Right cardiac atrium (tissue), 5 donors: ENCODE results near the gene FAM83D. TPM values are rescaled to one million over a fixed set of nuclear protein-coding genes. Genes with fewer than 3 reads are reported as not detected.

Experiments used
- ATAC-seq, 2 donors: fragments of 200-7000 bp; cut with Tn5 transposase; one replicate each; pipeline versions ENCODE4 v1.8.0 to v1.9.1; 2020; ENCODE audit warnings: moderate library complexity in 2 of 2, mild to moderate bottlenecking in 1 of 2
- DNase-seq, 3 donors: peaks; one replicate each; pipeline ENCODE4 v3.0.0-alpha.2; 2020
- H3K27ac ChIP-seq: one replicate; pipeline ENCODE4 v1.5.1; 2013; ENCODE audit warnings: mild to moderate bottlenecking, low read length, control low read depth, moderate library complexity
- H3K27me3 ChIP-seq: one replicate; pipeline ENCODE4 v1.6.1; 2013; ENCODE audit not compliant: control insufficient read depth, insufficient read depth
- H3K4me1 ChIP-seq: one replicate; pipeline ENCODE4 v1.6.1; 2013; ENCODE audit warnings: low read length; ENCODE audit not compliant: control insufficient read depth, insufficient read depth
- H3K4me3 ChIP-seq: one replicate; pipeline ENCODE4 v1.5.1; 2013; ENCODE audit warnings: low read length, control low read depth
- H3K9me3 ChIP-seq: one replicate; pipeline ENCODE4 v1.6.1; 2013; ENCODE audit warnings: low read length; ENCODE audit not compliant: control insufficient read depth
- WGBS: extraction: QIAGEN DNeasy Blood & Tissue Kit; methylation state at CpG from one replicate; pipeline ENCODE4 v1.1.7; 2013; 5-methylcytosine and 5-hydroxymethylcytosine counted together
- intact Hi-C, 4 donors: fragments of 100-400 bp; cut with DNase I; formaldehyde crosslinking; loops; one replicate each; pipeline versions ENCODE4 v1.11.0 to v1.14.0; 2022 to 2023
- polyA plus RNA-seq: library from polyadenylated mRNA; stranded (reverse); fragments of 200-250 nt; gene quantifications from one replicate; pipeline ENCODE4 v1.2.3, GENCODE V29; 2013
- total RNA-seq, 4 donors: library from RNA; stranded (reverse); fragmentation: NEBNext Ultra II Directional; extraction: Animal tissue kit (Norgen Biotek cat#: 25700); gene quantifications; one replicate each; pipeline ENCODE4 v1.2.1, GENCODE V29; 2021
- donor health status: healthy with polysubstance abuse.
- donor health status: DM: no; HTN: yes; CAD: no.
- donor health status: DM: no; HTN: no; CAD: no.
- donor health status: DM: no; HTN: yes; CAD: no; lungs with severe emphysema.
- donor health status: DM: yes; HTN: yes; CAD: no.

FAM83D gene
- total and polyA plus RNA-seq, 5 donors: 0.62 to 0.95 (median 0.69) TPM

- ATAC-seq (no peak), DNase-seq (no peak)
- intact Hi-C loops: loop anchor here in 1 of 4 donors (5.0 kb wide), 1 partner anchor 249 kb away; no protein-coding TSS in a partner anchor
- Histone ChIP-seq H3K4me3 (no peak overlapping the region), H3K27ac (no peak overlapping the region), H3K9me3 (no peaks in the 10 kb centered on the region), H3K27me3 (no peaks in the 10 kb centered on the region), H3K4me1 (no peaks in the 10 kb centered on the region)
Observed at GRCh38 chr20:38896009-38896594, 30.1 kb upstream of the FAM83D start.

- H3K27ac ChIP-seq: no peak overlapping the region
- DNase-seq: no peak
- H3K4me3 ChIP-seq: no peak overlapping the region
- H3K9me3 ChIP-seq: no peaks in the 10 kb centered on the region
- no peak for ATAC-seq
- H3K27me3 ChIP-seq: no peaks in the 10 kb centered on the region
- 83% methylated on average over 4 of the region's 4 CpGs for WGBS
- no peaks in the 10 kb centered on the region for H3K4me1 ChIP-seq
- intact Hi-C loops: loop anchor here in 1 of 4 donors (5.0 kb wide), 1 partner anchor 250 kb away; no protein-coding TSS in a partner anchor
Observed at GRCh38 chr20:38897267-38897666, 28.9 kb upstream of the FAM83D start.

- ATAC-seq (no peak), DNase-seq (no peak)
- intact Hi-C loops: no loop called here
- WGBS: 84% methylated on average over 13 of the region's 13 CpGs
- Histone ChIP-seq H3K4me3 (no peak overlapping the region), H3K27me3 (no peaks in the 10 kb centered on the region), H3K9me3 (peaks cover 2% of the 10 kb centered on the region), H3K4me1 (no peaks in the 10 kb centered on the region), H3K27ac (no peak overlapping the region)
Observed at GRCh38 chr20:38900606-38901005, 25.6 kb upstream of the FAM83D start.

GRCh38 chr20:38902601-38903000 is 23.6 kb upstream of the FAM83D start:
- H3K27ac ChIP-seq: no peak overlapping the region
- ATAC-seq (no peak), DNase-seq (no peak)
- H3K9me3 ChIP-seq: peaks cover 2% of the 10 kb centered on the region
- WGBS: 92% methylated on average over 8 of the region's 8 CpGs
- intact Hi-C loops: no loop called here
- H3K27me3 ChIP-seq: no peaks in the 10 kb centered on the region
- H3K4me3 ChIP-seq: no peak overlapping the region
- no peaks in the 10 kb centered on the region for H3K4me1 ChIP-seq

GRCh38 chr20:38903335-38903734 is 22.9 kb upstream of the FAM83D start:
- ATAC-seq: no peak
- no peaks in the 10 kb centered on the region for H3K27me3 ChIP-seq
- no peak overlapping the region for H3K4me3 ChIP-seq
- intact Hi-C loops: no loop called here
- H3K27ac ChIP-seq: no peak overlapping the region
- no peaks in the 10 kb centered on the region for H3K4me1 ChIP-seq
- 65% methylated on average over 5 of the region's 5 CpGs for WGBS
- H3K9me3 ChIP-seq: peaks cover 2% of the 10 kb centered on the region
- DNase-seq: no peak

- DNase-seq (no peak), ATAC-seq (no peak)
- Histone ChIP-seq H3K27me3 (no peaks in the 10 kb centered on the region), H3K4me1 (no peaks in the 10 kb centered on the region), H3K9me3 (peaks cover 2% of the 10 kb centered on the region), H3K27ac (no peak overlapping the region), H3K4me3 (no peak overlapping the region)
- intact Hi-C loops: no loop called here
- WGBS: 98% methylated on average over 1 of the region's 1 CpG
Observed at GRCh38 chr20:38905375-38905774, 20.8 kb upstream of the FAM83D start.

GRCh38 chr20:38907918-38908677 is 18.1 kb upstream of the FAM83D start:
- peaks cover 2% of the 10 kb centered on the region for H3K9me3 ChIP-seq
- WGBS: 91% methylated on average over 13 of the region's 13 CpGs
- H3K4me3 ChIP-seq: no peak overlapping the region
- H3K4me1 ChIP-seq: no peaks in the 10 kb centered on the region
- intact Hi-C loops: no loop called here
- H3K27ac ChIP-seq: no peak overlapping the region
- no peak for DNase-seq
- ATAC-seq: peak in 1 of 2 donors; percentile 14
- H3K27me3 ChIP-seq: no peaks in the 10 kb centered on the region

GRCh38 chr20:38915355-38915754 is 10.9 kb upstream of the FAM83D start:
- WGBS: 94% methylated on average over 7 of the region's 7 CpGs
- no peaks in the 10 kb centered on the region for H3K4me1 ChIP-seq
- ATAC-seq (no peak), DNase-seq (no peak)
- intact Hi-C loops: no loop called here
- no peak overlapping the region for H3K4me3 ChIP-seq
- no peak overlapping the region for H3K27ac ChIP-seq
- no peaks in the 10 kb centered on the region for H3K27me3 ChIP-seq
- H3K9me3 ChIP-seq: no peaks in the 10 kb centered on the region

GRCh38 chr20:38917657-38918056 is 8.6 kb upstream of the FAM83D start:
- DNase-seq (no peak), ATAC-seq (no peak)
- no peaks in the 10 kb centered on the region for H3K4me1 ChIP-seq
- intact Hi-C loops: no loop called here
- no peak overlapping the region for H3K4me3 ChIP-seq
- H3K27ac ChIP-seq: no peak overlapping the region
- 64% methylated on average over 4 of the region's 4 CpGs for WGBS
- H3K27me3 ChIP-seq: no peaks in the 10 kb centered on the region
- H3K9me3 ChIP-seq: no peaks in the 10 kb centered on the region

- no peak overlapping the region for H3K27ac ChIP-seq
- ATAC-seq: peak in 1 of 2 donors; percentile 18
- WGBS: 94% methylated on average over 19 of the region's 19 CpGs
Observed at GRCh38 chr20:38918172-38918571, 8.0 kb upstream of the FAM83D start.

GRCh38 chr20:38919683-38920082 is 6.5 kb upstream of the FAM83D start:
- ATAC-seq (no peak), DNase-seq (no peak)
- Histone ChIP-seq H3K9me3 (no peaks in the 10 kb centered on the region), H3K27ac (no peak overlapping the region), H3K4me1 (no peaks in the 10 kb centered on the region), H3K27me3 (no peaks in the 10 kb centered on the region), H3K4me3 (no peak overlapping the region)
- intact Hi-C loops: no loop called here
- WGBS: 69% methylated on average over 7 of the region's 7 CpGs

More at GRCh38 chr20:38918172-38918571, 8.0 kb upstream of the FAM83D start:
- DNase-seq: no peak
- no peaks in the 10 kb centered on the region for H3K4me1 ChIP-seq
- no peaks in the 10 kb centered on the region for H3K9me3 ChIP-seq
- intact Hi-C loops: no loop called here
- no peaks in the 10 kb centered on the region for H3K27me3 ChIP-seq
- H3K4me3 ChIP-seq: no peak overlapping the region
